GM12873 (cell line): ENCODE measurements around the gene TNPO3.
A peak's percentile ranks its signal among the peaks of the same experiment; 100 is the strongest.

Experiments used
- CTCF ChIP-seq: IDR thresholded peaks from 2 replicates; pipeline ENCODE4 v1.5.1; 2012; ENCODE audit warnings: low read depth, mild to moderate bottlenecking, moderate library complexity, low read length, control low read depth; ENCODE audit not compliant: insufficient read depth; ENCODE audit errors: missing control alignments

TNPO3 gene

GRCh38 chr7:129045682-129046081, 9.2 kb downstream of the TNPO3 start:
- TF ChIP-seq CTCF: no peak

GRCh38 chr7:129043012-129043411, 11.9 kb downstream of the TNPO3 start:
- TF ChIP-seq CTCF: no peak

- peak; percentile 3 for TF ChIP-seq CTCF
These were observed 13.5 kb downstream of the TNPO3 start for GRCh38 chr7:129041142-129042085.

DNA sequence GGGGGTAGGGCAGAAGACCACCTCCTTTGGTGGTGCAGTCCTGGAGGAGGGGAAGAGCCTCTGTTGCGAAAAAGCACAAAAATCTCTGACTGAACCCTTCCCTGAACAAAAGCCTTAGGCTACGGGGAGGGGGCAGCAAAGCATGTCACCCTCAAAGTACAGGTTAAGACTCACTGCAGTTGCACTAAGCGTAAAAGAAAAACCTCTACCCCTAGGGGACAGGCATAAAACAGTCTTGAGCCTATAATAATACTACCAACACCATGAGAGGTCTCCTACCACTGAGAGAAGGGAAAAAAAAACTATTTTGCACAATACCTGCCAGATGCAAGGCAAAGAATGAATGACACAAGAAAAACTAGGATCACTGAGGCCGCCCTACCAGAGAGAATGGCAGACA, 17.3 kb downstream of the TNPO3 start:
- TF ChIP-seq CTCF: no peak

DNA sequence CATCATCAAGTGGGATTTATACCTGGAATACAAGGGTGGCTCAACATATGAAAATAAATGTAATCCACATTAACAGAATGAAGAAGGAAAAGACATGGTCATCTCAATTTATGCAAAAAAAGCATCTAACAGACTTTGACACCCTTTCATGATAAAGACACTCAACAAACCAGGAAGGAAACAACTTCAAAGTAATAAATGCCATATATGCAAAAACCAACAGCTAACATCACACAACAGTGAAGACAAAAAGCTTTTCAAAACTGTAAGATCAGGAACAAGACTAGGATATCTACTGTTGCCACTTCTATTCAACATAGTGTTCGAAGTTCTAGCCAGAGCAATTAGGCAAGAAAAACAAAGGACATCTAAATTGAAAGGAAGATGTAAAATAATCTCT, 22.9 kb downstream of the TNPO3 start:
- TF ChIP-seq CTCF: no peak

- no peak for TF ChIP-seq CTCF
These were observed 24.5 kb downstream of the TNPO3 start for GRCh38 chr7:129030440-129030839.

- TF ChIP-seq CTCF: no peak
These were observed 30.8 kb downstream of the TNPO3 start for GRCh38 chr7:129024125-129024524.
